GM08714 (cell line): ENCODE data around the gene HOXA3.

Experiments
- H3K4me3 ChIP-seq: fragments of 200-500 bp; sonication (Bioruptor generic); 2 replicates; pipeline ENCODE4 v1.5.1; 2014; ENCODE audit warnings: mild to moderate bottlenecking, low read length, inconsistent platforms
- ZNF274 ChIP-seq: IDR thresholded peaks from 2 replicates; pipeline ENCODE4 v1.6.1; 2012; ENCODE audit warnings: mild to moderate bottlenecking, low read depth, low read length

The HOXA3 gene

GRCh38 chr7:27193335-27194001 lies 41.1 kb upstream of the HOXA3 start:
- TF ChIP-seq ZNF274 = no peak
- H3K4me3 ChIP-seq = no peak overlapping the region

DNA sequence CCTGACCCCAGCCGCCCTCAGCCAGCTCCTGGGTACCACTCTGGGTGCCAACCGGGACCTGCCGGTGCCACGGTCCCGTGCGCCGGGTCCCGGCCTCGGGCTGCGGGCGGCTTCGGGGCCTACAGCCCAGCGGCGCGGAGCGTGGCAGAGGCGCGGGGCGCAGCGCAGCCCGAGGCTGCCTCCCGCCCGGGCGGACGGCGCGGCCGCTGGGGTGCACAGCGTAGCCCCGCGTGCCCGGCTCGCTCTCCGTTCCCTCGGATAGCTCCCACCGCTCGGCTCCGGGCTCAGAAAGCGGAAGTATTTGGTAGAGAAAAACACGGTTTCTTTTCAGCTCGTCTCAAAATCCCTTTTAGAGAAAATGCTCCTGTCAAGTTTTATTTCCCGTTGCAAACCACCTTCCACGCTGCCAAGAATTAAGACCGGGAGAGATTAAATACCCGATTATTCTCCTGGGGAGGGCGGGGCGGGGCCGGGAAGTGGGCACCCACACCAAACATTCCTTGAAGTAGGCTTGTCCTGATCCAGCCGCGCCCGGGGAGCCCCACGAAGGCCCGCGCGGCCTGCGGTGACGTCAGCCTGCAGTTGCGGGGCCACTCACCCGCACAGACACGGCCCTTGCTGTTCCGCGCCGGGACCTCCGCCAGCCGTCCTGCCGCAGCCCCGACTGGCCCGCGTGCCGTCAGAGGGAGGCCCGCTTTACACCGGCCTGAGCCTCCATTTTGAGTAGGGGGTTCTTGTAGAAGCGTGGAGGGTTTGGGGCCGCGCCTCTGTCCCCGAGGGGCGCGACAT lies 40.4 kb upstream of the HOXA3 start:
- H3K4me3 ChIP-seq = no peak overlapping the region; the same call in 1 of the 2 replicates

GRCh38 chr7:27191833-27192545 lies 39.6 kb upstream of the HOXA3 start:
- H3K4me3 ChIP-seq = no peak overlapping the region; the same call in 1 of the 2 replicates
- TF ChIP-seq ZNF274 = no peak

More for the DNA sequence above, 40.4 kb upstream of the HOXA3 start:
- TF ChIP-seq ZNF274 = no peak

DNA sequence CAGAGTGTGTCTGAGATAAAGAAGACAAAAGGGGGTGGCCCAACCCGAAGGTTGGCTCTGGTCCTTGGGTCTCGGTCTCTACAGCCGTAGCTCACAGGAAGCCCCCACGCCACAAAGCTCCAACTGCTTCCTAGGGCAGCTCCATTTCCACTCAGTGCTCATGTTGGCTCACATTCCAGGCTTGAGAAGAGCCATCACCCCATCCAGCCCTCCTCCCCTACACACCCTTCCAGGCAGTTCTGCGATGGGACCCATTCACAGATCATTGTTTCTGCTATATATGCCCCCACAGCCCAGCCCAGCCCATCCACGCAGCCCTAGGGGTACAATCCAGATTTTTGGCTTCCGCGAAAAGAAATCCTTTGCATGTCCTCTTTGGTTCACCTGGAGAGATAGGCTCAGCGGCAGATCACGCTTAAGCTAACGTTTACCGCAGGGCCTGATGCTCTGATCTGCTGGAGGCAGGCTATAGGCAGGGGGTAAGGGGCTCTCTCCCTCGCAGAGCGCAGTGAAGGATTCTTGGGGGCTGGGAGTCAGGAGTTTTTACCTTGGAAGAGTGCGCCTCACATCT lies 38.9 kb upstream of the HOXA3 start:
- TF ChIP-seq ZNF274 = no peak

DNA sequence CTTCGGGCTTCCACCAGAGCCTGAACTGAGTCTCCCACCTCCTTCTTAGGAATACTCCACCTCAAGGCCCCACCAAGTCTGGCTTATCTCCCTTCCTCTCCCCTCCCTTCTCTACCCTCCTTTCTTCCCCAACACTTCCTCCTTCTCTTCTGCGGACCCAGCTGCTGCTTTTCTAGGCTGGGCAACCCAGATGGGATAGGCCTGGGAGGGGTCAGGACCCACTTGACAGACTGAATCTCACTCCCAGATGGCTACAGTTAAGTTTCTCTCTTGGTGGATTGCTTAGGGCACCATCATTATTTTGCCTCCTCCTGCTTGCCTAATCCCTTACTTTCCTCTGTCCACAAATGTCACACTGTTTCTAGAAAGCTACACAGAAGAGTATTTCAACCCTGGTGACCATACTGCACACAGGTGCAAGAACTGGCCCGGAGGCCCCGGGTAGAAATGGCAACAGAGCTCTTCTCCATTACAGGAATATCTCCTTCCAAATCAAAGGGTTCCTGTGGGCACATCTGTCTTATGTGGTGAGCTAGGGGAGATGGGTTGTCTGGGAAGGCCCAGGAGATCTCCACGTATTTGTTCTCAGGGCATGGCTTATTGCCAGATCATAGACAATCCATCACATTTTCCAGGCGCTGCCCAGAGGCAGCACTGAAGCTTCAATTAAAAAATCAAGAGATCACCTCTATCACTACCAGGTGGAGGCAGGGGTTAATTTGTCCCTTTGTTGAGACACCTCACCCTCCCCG lies 37.8 kb upstream of the HOXA3 start:
- no peak overlapping the region for H3K4me3 ChIP-seq
- no peak for TF ChIP-seq ZNF274

More for the DNA sequence above, 38.9 kb upstream of the HOXA3 start:
- H3K4me3 ChIP-seq = no peak overlapping the region

- no peak for TF ChIP-seq ZNF274
- H3K4me3 ChIP-seq = no peak overlapping the region
Measured at GRCh38 chr7:27189295-27189996, 37.1 kb upstream of the HOXA3 start.

- H3K4me3 ChIP-seq = peak overlapping the region; percentile 3; the same call in 1 of the 2 replicates
- no peak for TF ChIP-seq ZNF274
Measured at GRCh38 chr7:27188386-27189294, 36.3 kb upstream of the HOXA3 start.

GRCh38 chr7:27187475-27188385 lies 35.3 kb upstream of the HOXA3 start:
- H3K4me3 ChIP-seq = no peak overlapping the region

GRCh38 chr7:27186668-27187474 lies 34.5 kb upstream of the HOXA3 start:
- TF ChIP-seq ZNF274 = no peak
- H3K4me3 ChIP-seq = no peak overlapping the region

More at GRCh38 chr7:27187475-27188385, 35.3 kb upstream of the HOXA3 start:
- TF ChIP-seq ZNF274 = no peak
